SK-N-DZ (cell line): Measurements from ENCODE around the gene DNAH12.
"Not testable (repeated sequence)": the region's sequence is repeated elsewhere in the genome, so short reads cannot be mapped to it uniquely, and the experiment has no call there.

Experiments used
- DNase-seq: peaks from one replicate; pipeline ENCODE4 v3.0.0-alpha.2; 2015; ENCODE audit warnings: low spot score

DNAH12 gene

DNA sequence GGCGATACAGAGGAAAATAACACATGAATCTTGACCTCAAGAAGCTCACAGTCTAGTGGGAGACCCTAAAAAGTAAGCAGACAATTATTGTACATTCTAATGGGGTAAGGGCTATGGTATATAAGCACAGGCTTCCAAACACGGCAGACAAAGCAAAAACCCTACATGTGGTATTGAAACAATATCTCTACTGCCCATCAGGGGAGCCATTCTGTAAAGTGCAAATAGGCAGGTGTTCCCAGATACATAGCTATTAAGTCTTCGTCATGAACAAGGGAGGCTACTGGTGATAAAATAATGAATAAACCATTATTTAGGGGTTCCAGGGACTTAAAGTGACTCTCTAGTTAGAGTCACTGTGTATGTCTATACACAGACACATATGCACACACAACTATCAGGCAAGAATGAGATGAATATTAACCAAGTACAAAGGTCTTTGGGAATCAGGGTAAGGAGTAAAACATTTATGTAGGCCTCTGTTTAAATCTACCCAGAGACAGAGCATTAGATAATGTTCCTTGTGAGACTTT, 213.0 kb downstream of the DNAH12 start:
- DNase-seq: peak; percentile 9

DNA sequence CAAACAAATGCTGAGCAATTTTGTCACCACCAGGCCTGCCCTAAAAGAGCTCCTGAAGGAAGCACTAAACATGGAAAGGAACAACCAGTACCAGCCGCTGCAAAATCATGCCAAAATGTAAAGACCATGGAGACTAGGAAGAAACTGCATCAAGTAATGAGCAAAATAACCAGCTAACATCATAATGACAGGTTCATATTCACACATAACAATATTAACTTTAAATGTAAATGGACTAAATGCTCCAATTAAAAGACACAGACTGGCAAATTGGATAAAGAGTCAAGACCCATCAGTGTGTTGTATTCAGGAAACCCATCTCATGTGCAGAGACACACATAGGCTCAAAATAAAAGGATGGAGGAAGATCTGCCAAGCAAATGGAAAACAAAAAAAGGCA, 217.6 kb downstream of the DNAH12 start:
- DNase-seq: not testable (repeated sequence)

DNA sequence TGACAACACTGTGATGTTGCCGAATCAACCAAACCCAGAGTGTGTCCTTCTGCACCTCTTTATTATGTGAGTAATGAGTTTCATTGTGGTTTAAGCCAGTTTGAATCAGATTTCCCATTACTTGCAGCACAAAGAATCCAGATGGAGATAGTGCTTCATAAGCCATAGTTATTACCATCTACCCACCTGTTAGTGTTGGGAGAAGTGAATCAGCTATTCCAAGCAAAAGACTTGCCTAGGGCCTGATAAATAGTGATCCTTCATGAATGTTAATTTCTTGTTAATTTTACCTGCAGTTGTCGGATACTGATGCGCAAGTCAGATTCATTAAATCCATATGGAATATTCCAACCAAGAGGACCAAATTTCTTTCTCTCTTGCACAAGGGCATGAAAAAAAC, 229.9 kb downstream of the DNAH12 start:
- no peak for DNase-seq

DNA sequence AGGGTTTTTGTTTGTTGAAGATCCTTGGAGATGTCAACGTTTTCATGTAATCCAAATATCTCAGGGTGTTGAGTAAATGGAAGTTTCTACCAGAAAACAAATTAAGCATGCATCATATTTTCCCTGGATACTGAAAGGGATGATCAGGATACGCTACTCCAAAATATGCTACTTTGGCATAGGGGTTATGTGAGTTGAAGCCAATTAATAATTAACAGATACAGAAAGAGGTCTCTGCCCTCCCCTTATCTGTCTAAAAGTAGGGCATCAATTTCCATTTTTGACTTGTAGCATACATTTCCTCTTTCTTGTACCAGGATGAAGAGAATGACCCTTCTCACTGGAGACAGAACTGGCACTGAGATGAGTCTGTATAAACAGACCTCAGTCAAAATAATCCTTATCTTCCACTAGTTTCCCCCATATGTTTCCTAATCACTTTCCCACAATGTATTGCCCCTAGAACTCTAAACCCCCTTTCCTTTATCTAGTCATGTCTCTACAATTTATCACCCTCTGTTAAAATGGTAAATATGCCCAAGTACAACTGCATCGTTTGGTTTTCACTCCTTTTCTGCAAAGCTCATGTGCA, 234.3 kb downstream of the DNAH12 start:
- DNase-seq: no peak

DNA sequence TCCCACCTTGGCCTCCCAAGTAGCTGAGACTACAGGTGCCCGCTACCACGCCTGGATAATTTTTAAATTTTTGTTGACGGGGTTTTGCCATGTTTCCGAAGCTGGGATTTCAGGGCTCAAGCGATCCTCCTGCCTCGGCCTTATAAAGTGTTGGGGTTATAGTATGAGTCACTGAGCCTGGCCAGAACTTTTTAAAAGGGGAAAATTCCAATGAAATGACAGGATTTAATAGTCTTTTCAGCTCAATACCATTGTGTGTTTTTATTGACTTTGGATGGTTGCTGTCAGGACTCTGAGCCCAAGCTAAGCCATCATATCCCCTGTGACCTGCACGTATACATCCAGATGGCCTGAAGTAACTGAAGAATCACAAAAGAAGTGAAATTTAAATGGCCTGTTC, 240.6 kb downstream of the DNAH12 start:
- not testable (repeated sequence) for DNase-seq

DNA sequence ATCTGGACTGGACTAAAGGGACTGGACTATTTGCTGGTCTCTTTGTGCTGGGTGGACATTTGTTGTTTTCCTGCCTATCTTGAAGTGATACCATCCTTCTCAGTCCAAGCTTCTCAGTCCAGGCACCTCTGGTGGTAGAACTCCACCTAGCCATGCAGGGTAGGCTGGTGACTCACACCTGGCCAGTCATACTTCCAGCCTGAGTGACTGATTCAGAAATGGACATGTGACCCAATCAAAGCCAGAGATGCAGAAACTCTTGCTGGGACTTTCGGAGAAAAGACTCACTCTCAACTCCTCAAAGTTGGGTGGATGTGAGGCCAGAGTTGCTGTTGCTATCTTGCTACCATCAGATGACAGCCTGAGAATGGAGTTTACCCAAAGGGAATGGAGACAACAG, 246.1 kb downstream of the DNAH12 start:
- DNase-seq: no peak

DNA sequence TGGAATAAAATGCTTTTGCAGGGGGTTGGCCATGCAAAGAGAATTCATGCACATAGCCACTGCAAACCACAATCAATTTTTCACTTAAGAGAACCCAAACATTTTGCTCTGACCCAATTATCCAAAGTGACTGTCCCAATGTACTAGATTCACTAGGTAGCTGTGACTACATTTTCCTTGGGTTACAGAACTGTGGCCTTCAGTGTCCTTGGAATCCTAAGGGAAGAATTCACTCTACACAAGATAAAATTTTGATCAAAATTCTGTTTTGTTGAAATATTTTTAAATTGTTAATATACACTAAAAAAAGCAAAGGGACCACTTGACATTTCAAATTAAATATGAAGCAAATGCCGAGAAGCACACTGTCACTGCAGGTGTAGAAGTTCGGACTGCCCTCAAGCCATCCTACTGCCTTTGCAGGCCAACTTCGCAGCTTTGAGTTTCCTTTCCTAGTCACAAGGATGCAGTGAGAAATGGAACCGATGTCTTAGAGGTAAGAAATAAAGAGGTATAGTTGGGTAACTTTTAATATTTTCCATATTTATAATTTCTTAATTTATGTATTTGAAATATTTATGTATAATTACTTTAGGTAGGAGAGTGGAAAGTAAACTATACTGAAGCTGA, 251.1 kb downstream of the DNAH12 start:
- no peak for DNase-seq

DNA sequence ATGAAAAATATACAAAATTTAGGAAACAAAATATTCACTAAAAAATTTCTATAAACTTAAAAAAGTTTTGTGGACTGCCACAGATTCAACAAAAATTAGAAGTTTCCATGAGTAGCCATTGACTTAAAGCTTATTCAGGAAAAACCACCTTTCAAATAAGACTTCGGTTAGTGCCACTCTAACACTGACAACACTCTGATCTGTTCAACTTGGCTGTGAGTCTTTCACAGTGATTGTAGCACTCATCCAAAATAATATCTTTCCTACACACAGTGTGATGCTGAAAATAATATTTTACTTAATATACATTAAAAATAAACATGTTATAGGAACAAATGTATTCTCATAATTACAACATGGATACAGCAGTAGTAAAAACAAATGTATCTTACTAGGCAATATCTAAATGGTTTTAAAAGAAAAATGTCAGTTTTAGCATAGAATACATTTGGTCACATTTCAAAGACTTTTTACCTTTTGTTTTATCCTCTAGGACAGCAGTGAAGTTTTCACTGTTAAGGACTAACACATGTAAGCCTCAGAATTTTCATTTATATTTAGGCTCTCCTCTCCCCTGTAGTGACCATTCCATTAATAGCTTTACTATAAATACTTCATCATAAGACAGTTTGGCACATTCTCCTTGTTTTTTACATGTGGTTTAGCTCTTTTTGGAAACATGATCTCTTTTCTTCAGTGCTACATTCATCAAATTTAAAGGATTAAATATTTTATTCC, 251.8 kb downstream of the DNAH12 start, which contains the start of gene ASB14:
ASB14 (minus strand) TSS at position 527 of the 738 bp plus-strand sequence. CDS start 652 bp downstream, outside the sequence.
- no peak for DNase-seq

DNA sequence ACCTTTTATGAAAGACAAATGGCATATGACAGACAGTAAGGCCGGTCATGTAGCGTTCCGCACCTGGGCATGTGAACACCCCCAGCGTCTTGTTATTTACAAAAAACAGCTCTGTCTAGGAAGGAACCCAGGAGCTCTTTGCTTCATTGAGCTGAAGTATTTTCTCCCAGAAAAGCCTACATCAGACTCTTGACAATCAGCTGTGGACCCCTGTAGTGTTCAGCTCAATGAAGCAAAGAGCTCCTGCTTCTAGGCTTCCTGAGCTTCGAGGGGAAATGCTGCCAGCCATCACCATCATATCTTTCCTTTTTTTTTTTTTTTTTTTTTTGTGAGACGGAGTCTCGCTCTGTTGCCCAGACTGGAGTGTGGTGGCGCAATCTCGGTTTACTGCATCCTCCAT, 255.7 kb downstream of the DNAH12 start:
- no peak for DNase-seq

DNA sequence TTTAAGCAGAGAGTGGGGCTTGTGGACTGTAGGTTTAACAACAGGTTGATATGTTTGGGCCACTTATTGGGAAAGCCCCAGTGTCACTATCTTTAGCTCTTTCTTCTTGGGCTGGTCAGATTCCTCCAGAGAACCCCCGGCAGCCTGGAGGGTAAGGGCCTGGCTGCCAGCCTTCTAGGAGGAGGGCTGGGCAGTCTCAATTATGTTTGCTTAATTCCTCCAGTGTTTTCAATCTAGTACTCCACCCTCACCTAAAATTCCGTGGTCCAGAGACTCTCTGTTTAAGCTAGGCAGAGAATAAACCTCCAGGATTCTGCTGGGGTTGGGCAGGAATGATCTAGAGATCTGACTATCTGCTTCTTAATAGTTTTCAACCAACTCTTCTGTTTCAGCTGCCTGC, 256.9 kb downstream of the DNAH12 start:
- DNase-seq: no peak

DNA sequence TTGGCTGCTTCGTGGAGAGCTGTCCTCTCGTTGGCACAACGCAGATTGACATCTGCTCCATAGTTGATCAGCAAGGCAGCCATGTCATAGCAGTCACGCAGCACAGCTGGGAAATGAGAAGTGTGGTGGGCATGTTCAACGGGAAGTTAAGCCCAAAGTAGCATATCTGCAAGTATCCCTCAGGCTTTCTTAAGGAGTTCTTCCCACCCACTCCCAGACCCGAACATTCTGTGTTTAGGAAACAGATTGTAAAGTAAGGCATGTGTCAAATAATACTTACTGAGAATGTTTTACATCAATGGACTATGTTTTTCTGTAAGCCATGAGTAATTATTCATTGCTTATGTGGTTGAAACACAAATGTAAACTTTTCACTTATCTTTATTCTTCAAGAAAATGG, 260.8 kb downstream of the DNAH12 start:
- no peak for DNase-seq

DNA sequence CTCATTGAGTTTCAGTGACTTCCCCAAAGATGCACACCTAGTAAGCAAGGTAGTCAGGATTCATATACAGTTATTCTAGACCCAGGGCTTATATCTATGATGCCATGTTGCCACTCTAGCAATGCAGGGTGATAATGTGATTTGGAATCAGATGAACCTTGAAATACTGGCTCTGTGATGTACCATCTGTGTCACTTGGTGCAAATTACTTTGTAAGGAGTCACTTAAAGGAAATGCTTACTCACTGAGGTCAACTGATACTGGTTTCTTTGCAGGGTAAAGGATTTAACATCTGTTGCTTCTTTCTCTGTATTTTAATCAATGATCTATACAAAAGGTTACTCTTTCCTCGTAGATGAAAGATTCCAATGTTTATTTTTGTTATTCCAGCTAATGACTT, 262.4 kb downstream of the DNAH12 start:
- no peak for DNase-seq

DNA sequence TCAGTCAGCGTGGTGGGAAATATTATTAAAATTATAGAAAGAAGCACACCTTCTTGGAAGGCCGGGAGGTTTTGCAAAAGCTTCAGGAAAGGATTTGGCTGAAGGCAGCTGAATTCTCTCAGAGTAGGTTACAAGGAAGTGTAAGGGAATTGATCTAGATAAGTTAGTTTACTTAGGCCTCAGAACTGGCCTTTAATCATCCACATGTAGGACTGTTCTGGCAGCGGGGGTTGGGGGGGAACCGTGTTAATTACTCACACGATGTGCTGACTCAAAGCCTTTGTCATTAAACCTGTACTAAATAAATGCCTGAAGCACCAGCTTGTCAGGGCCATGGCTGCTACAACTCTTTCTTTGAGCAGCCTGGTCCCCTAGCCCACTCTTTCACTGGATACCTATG, 264.5 kb downstream of the DNAH12 start:
- no peak for DNase-seq

DNA sequence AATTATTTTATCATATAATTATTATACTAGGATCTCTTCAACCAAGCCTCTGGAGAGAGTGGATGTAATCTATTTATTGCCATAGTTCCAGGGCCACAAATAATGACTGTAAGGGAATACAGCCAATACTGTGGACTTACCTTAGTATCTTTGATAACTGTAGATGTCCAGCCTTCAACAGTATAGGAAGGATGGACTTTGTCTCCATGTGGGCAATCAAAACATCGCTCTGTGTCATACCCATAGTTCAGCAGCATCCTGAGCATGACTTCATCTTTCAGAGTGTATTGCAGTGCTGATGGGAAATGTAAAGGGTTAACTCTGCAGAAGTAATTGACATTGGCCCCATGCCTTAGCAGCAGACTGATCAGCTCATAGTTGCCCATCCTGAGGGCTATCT, 265.9 kb downstream of the DNAH12 start:
- no peak for DNase-seq

DNA sequence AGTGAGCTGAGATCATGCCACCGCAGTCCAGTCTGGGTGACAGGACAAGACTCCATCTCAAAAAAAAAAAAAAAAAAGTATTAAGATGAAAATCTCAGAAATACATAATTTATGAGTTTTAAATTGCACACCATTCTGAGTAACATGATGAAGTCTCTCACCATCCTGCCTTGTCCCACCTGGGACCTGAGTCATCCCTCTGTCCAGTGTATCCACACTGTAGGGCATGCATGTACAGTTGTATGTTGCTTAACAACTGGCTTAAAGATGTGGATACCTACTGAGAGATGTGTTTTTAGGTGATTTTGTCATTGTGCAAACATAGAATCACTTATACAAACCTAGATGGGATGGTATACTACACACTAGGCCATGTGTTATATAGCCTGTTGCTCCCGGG, 268.8 kb downstream of the DNAH12 start:
- no peak for DNase-seq

DNA sequence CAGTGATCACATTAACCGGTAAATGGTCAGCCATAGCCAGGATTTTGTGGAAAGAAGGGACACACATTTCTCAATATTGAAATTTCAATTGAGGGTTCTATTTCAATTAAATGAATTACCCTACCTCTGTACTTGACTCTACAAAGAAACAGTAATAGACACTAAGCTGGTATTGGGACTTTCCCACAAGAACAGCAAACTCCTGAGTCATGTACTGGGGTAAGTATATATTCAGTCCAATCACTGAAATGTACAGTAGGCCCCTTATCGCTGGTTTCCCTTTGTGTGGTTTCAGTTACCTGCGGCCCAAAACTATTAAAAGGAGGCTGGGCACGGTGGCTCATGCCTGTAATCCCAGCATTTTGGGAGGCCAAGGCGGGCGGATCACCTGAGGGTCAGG, 269.3 kb downstream of the DNAH12 start:
- DNase-seq: no peak

DNA sequence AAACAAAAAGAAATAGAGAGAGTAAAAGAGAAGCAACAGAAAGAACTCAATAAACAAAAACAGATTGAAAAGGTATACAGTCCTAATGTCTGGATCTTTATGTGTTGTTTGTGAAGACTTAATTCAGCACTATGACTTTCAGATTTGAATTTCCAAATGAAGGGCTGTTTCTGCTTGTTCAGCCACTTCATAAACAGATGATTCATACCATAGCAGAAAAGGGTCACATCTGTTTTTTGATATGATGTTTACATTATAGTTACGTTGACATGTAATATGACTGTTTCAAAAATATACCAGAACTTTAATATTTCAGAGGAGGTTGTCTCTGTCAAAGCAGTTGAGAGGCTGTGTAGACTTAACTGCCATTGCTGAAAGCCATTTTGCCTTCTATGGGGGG, 275.7 kb downstream of the DNAH12 start:
- DNase-seq: no peak

DNA sequence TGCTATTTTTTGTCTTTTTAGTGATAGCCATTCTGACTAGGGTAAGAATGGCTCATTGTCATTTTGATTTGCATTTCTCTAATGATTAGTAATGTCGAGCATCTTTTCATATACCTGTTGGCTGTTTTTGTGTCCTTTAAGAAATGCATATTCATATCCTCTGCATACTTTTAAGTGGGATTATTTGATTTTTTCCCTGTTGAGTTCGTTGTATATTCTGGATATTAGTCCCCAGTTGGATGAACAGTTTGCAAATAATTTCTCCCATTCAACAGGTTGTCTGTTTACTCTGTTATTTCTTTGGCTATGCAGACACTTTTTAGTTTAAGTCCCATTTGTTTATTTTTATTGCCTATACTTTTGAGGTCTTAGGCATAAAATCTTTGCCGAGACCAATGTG, 282.2 kb downstream of the DNAH12 start:
- no peak for DNase-seq

DNA sequence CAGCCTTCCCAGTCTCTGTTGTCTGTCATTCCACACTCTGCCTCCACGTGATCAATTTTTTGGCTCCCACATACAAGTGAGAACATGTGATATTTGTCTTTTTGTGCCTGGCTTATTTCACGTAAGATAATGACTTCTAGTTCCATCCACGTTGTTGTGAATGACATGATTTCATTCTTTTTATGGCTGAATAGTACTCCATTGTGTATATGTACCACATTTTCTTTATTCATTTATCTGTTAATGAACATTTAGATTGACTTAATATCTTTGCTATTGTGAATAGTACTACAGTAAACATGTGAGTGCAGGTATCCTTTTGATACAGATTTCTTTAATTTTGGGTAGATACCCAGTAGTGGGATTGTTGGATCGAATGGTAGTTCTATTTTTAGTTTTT, 283.0 kb downstream of the DNAH12 start:
- DNase-seq: no peak

DNA sequence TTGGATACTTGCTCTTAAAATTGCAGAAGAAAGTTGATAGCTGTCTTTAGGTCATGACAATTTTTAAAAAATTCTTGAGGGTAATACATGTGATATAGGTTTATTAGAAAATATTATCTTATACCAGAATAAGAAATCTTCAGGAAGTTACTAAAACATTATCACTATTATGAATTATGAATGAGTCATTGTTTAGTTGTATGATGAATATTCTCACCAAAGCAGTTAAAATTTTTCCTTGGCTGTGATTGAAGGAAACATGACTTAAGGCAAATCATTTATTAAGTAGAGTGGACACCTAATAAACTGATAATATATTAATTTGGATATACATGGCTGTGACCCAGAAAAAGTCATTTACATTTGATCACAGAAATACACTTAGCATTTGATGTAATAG, 286.5 kb downstream of the DNAH12 start:
- DNase-seq: no peak

DNA sequence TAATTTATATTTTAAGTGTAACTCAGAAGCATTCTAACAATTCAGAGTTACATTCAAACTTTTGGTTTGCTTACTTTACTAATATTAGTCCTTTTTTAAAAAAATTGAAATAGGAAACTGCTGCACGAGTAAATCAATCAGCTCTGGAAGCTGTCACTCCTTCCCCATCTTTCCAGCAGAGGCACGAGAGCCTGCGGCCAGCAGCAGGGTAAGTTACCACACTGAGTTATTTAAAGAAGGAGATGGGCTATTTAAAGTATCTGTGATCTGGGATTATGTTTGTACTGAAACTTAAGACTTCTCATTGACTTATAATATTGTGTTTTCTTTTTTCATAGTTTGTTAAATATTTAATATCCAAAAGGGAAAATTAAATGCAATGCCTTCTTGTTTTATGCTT, 287.3 kb downstream of the DNAH12 start:
- no peak for DNase-seq

DNA sequence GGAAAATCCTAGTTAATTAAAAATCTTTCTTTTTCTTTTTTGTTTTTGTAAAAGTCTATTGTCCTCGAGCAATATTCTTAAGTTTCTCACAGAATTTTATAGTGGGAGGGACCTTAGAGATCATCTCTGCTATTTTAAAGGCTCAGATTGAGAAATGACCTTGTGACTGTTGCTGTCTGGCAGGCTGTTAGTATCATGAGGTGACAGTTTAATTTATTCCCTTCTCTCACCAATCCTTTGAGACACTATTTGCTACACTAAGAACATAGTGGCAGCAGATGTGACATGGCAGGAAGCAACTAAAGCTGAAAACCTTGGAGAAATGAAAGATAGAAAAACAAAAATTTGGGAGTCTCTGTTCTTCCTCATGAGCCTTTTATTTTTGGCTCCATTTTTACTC, 291.7 kb downstream of the DNAH12 start:
- no peak for DNase-seq

DNA sequence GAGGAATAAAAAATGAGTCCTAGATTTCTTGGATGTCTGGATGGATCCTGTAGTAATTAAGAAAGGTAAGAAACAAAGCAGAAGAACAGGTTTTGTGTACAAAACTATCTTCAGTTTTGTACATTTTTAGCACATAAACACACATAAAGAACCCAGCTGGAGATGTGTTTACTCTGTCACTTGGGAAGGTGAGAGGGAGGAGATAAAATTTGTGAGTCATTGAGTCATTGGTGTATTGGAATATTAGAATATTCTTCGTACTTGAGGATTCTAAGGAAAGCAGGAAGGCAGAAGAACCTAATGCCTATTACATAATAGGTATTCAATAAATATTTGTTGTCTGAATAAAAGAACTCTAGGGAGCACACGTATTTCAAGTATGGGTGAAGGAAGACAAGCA, 299.2 kb downstream of the DNAH12 start:
- no peak for DNase-seq
